Endodermal cell (in vitro differentiated cells): ENCODE data around the gene PABPN1L. TPM values are rescaled to one million over a fixed set of nuclear protein-coding genes. Genes with fewer than 3 reads are reported as not detected.

Source experiments
- DNase-seq: peaks from one replicate; pipeline ENCODE4 v3.0.0-alpha.2; 2017
- H3K27ac ChIP-seq: 2 replicates; pipeline ENCODE4 v1.5.1; 2013; ENCODE audit warnings: mild to moderate bottlenecking, low read depth, low read length, moderate library complexity
- H3K27me3 ChIP-seq: 2 replicates; pipeline ENCODE4 v1.6.1; 2013; ENCODE audit warnings: mild to moderate bottlenecking, low read length, moderate library complexity; ENCODE audit not compliant: insufficient read depth, control insufficient read depth, poor library complexity, severe bottlenecking
- H3K36me3 ChIP-seq: 2 replicates; pipeline ENCODE4 v1.7.0; 2013; ENCODE audit warnings: mild to moderate bottlenecking, low read length, moderate library complexity; ENCODE audit not compliant: control insufficient read depth, insufficient read depth
- H3K4me1 ChIP-seq: one replicate; pipeline ENCODE4 v1.7.0; 2013; ENCODE audit warnings: low read length; ENCODE audit not compliant: control insufficient read depth, insufficient read depth
- H3K4me3 ChIP-seq: 2 replicates; pipeline ENCODE4 v1.5.1; 2013; ENCODE audit warnings: mild to moderate bottlenecking, low read length, moderate library complexity
- H3K9ac ChIP-seq: 2 replicates; pipeline ENCODE4 v1.6.1; 2013; ENCODE audit warnings: mild to moderate bottlenecking, low read length, moderate library complexity; ENCODE audit not compliant: poor library complexity, severe bottlenecking; ENCODE audit errors: extremely low read depth
- H3K9me3 ChIP-seq: 2 replicates; pipeline ENCODE4 v1.6.1; 2013; ENCODE audit warnings: mild to moderate bottlenecking, low read length, moderate library complexity; ENCODE audit not compliant: control insufficient read depth
- H3K27ac Mint-ChIP-seq: 2 replicates; pipeline ENCODE4 v1.8.0; 2020; ENCODE audit warnings: mixed read lengths
- H3K27me3 Mint-ChIP-seq: 2 replicates; pipeline ENCODE4 v1.8.0; 2021; ENCODE audit warnings: mild to moderate bottlenecking, mixed read lengths; ENCODE audit not compliant: insufficient read depth
- H3K36me3 Mint-ChIP-seq: 2 replicates; pipeline ENCODE4 v1.8.0; 2020; ENCODE audit warnings: low read depth, mixed read lengths
- H3K4me1 Mint-ChIP-seq: 2 replicates; pipeline ENCODE4 v1.8.0; 2020; ENCODE audit warnings: mixed read lengths
- H3K4me3 Mint-ChIP-seq: 2 replicates; pipeline ENCODE4 v1.8.0; 2020; ENCODE audit warnings: mild to moderate bottlenecking, moderate library complexity, mixed read lengths
- H3K9me3 Mint-ChIP-seq: 2 replicates; pipeline ENCODE4 v1.8.0; 2020; ENCODE audit warnings: mild to moderate bottlenecking, mixed read lengths
- WGBS, 2 experiments: methylation state at CpG; one replicate each; pipeline versions ENCODE4 v1.1.5 to v1.1.7; 2013; ENCODE audit warnings: missing lambda C conversion rate in 2 of 2, mixed read lengths in 1 of 2; ENCODE audit not compliant: insufficient coverage in 1 of 2, insufficient read length in 1 of 2; 5-methylcytosine and 5-hydroxymethylcytosine counted together
- total RNA-seq, 2 donors: library from RNA; stranded (reverse); fragmentation: NEBNext Ultra II Directional in 1 of 2; extraction: Animal tissue kit (Norgen Biotek cat#: 25700) in 1 of 2; gene quantifications; 2 replicates in 1 of 2; 3 replicates in 1 of 2; pipeline ENCODE4 v1.2.1, GENCODE V29; 2021
- TF ChIP-seq, protein P1 (sequence below): fragments of 200-600 bp; sonication (generic); conservative IDR thresholded peaks from 2 replicates; pipeline ENCODE4 v1.5.0; 2021; ENCODE audit warnings: antibody characterized with exemption, mild to moderate bottlenecking

Gene PABPN1L
- total RNA-seq, 2 donors from 2014 or later = not detected

- H3K9ac ChIP-seq = no peak overlapping the region
- TF ChIP-seq, protein P1, sequence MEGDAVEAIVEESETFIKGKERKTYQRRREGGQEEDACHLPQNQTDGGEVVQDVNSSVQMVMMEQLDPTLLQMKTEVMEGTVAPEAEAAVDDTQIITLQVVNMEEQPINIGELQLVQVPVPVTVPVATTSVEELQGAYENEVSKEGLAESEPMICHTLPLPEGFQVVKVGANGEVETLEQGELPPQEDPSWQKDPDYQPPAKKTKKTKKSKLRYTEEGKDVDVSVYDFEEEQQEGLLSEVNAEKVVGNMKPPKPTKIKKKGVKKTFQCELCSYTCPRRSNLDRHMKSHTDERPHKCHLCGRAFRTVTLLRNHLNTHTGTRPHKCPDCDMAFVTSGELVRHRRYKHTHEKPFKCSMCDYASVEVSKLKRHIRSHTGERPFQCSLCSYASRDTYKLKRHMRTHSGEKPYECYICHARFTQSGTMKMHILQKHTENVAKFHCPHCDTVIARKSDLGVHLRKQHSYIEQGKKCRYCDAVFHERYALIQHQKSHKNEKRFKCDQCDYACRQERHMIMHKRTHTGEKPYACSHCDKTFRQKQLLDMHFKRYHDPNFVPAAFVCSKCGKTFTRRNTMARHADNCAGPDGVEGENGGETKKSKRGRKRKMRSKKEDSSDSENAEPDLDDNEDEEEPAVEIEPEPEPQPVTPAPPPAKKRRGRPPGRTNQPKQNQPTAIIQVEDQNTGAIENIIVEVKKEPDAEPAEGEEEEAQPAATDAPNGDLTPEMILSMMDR = no peak
- peak overlapping the region; percentile 55 for H3K27ac Mint-ChIP-seq
- peaks cover 12% of the 10 kb centered on the region for H3K36me3 ChIP-seq
- H3K9me3 Mint-ChIP-seq = no peaks in the 10 kb centered on the region
- no peak overlapping the region for H3K27ac ChIP-seq
- no peak overlapping the region for H3K4me3 Mint-ChIP-seq
- no peaks in the 10 kb centered on the region for H3K27me3 Mint-ChIP-seq
- H3K4me1 ChIP-seq = peaks cover 9% of the 10 kb centered on the region
- peaks cover 8% of the 10 kb centered on the region for H3K36me3 Mint-ChIP-seq
- WGBS, 2 experiments = 86 to 90% methylated on average over 10 to 13 of the region's 13 CpGs
- DNase-seq = no peak
- H3K4me3 ChIP-seq = no peak overlapping the region
- peaks cover 5% of the 10 kb centered on the region for H3K4me1 Mint-ChIP-seq
- H3K9me3 ChIP-seq = no peaks in the 10 kb centered on the region
- H3K27me3 ChIP-seq = no peaks in the 10 kb centered on the region
These were observed 52.3 kb downstream of the PABPN1L start for GRCh38 chr16:88814144-88814502.

Other genes starting within 250 kb of the PABPN1L start
- gene IL17C, start 228.1 kb downstream of the PABPN1L start, total RNA-seq = not detected
- 100 to 1,000 TPM; 188 to 220 TPM for gene CYBA, start 215.6 kb downstream of the PABPN1L start, total RNA-seq
- gene MVD, start 203.6 kb downstream of the PABPN1L start, total RNA-seq = 10 to 100 TPM; 79.8 to 81.4 TPM
- 1 to 10 TPM in 1 of 2 donors, under 1 TPM in 1; 0.77 to 2.1 TPM for gene SNAI3, start 180.2 kb downstream of the PABPN1L start, total RNA-seq
- gene RNF166, start 160.3 kb downstream of the PABPN1L start, total RNA-seq = 10 to 100 TPM; 24.2 to 27.2 TPM
- gene CTU2, start 160.2 kb downstream of the PABPN1L start, total RNA-seq = 10 to 100 TPM; 16.7 to 24.3 TPM
- gene PIEZO1, start 81.4 kb downstream of the PABPN1L start, total RNA-seq = 10 to 100 TPM; 84.1 to 97.0 TPM
- gene CDT1, start 62.9 kb downstream of the PABPN1L start, total RNA-seq = 10 to 100 TPM; 57.1 to 63.0 TPM
- gene APRT, start 54.7 kb downstream of the PABPN1L start, total RNA-seq = 100 to 1,000 TPM; 200 to 230 TPM
- 10 to 100 TPM; 32.2 to 39.6 TPM for gene GALNS, start 9.7 kb downstream of the PABPN1L start, total RNA-seq
- gene TRAPPC2L, start 9.5 kb downstream of the PABPN1L start, total RNA-seq = 100 to 1,000 TPM; 110 TPM
- 1 to 10 TPM; 1.0 to 3.1 TPM for gene CBFA2T3, start 110.5 kb upstream of the PABPN1L start, total RNA-seq
- gene ACSF3, start 227.2 kb upstream of the PABPN1L start, total RNA-seq = 10 to 100 TPM; 34.8 to 35.5 TPM